Measurements from ENCODE around the gene AGTRAP.

Gene AGTRAP, protein sequence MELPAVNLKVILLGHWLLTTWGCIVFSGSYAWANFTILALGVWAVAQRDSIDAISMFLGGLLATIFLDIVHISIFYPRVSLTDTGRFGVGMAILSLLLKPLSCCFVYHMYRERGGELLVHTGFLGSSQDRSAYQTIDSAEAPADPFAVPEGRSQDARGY

DNA sequence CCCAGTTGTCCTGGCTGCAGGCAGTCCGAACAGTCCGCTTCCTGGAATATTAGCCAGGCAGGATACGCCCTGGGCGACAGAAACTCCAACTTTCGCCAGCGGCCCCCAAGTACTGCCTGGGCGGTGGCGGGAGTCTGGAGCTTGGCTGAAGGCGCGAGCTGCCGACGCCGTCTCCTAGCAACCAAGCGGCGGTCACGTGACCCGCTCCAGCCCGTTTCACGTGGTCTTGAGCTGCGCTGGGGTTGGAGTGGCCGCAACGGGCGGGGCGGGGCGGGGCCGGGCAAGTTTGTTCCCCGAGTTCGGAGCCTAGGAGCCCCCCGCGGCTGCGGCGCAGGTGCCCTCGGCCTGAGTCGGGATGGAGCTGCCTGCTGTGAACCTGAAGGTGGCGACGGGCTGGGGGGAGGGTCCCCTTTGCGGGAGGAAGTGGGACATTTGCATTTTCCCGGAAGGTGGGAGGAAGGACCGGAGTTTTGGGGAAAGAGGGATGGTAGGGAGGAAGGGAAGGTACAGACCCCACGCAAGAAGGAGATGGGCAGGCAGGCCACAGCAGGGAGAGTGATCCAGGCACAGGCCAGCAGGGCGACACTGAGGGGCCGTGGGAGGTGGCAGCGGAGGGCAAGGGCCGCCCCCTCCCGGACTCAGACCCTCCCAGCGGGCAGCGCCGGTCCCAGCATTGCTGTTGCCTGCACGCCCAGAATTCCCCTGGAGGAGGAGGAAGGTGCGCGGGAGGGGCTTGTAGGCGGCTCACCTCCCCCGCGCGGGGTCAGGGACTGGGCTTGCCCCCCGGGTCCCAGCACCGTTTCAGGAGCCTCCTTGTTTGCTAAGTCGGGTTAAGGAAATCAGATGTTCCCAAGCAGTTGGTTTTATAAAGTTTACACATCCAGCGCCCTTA, at the start of gene AGTRAP:
TSS of gene AGTRAP (plus strand) at position 283 of the 892 bp plus-strand sequence. CDS start at position 356, 73 bp downstream.
- DNase-seq (ENCODE audit: low read depth in 2 of 2) = peak; percentile 69 to 82

DNA sequence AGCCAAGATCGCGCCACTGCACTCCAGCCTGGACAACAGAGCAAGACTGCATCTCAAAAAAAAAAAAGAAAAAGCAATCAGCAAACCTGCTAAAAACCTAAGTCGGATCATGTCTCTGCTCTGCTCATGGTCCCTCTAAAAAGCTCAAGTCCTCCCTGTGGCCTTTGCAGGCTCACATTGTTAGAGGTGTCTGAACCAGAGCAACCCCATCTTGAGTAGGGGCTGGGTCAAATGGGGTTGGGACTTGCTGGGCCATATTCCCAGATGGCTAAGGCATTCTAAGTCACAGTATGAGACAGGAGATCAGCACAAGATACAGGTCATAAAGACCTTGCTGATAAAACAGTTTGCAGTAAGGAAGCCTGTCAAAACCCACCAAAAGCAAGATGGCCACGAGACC, 47.4 kb upstream of the AGTRAP start:
- DNase-seq (ENCODE audit: low read depth in 2 of 2) = no peak

DNA sequence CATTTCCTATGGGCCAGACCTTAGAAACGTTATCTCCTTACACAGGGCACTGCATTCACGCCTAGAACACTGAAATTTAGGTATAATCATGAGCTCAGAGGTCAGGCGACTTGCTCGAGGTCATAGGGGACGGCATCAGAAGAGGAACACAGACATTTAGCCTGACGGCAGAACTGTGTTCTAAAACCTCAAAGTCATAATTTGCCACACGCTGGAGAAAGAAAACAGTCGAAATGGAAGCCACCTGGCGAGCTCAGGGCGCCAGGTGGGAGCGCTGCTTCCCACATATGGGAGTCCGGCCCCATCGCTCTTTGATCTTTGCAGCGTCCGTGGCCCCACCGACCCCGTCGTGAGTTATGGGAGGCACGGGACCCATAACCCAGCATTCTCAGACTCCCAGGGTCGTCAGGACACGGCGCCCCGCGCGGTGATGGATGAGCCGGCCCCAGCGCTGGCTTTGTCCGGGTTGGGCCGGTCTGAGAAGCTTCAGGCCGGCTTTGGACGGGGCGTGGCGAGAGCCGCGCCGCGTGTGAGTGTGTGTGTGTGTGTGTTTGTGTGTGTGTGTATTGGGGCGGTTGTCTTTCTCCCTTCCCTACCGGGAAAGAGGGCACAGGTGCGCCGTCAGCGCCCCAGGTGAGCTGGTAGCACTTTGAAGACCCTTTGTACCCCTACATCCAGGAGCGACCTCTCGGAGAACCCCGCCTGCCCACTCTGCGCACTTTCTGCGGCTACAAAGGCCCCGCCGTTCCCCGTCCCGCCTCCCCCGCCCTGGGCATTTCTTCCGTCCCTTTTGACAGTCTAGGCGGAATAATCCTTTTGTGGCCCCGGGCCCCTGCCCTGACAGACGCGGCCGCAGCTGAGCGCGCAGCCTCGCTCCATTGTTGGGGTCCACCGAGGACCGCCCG, 45.3 kb upstream of the AGTRAP start:
- DNase-seq (ENCODE audit: low read depth in 2 of 2) = no peak

DNA sequence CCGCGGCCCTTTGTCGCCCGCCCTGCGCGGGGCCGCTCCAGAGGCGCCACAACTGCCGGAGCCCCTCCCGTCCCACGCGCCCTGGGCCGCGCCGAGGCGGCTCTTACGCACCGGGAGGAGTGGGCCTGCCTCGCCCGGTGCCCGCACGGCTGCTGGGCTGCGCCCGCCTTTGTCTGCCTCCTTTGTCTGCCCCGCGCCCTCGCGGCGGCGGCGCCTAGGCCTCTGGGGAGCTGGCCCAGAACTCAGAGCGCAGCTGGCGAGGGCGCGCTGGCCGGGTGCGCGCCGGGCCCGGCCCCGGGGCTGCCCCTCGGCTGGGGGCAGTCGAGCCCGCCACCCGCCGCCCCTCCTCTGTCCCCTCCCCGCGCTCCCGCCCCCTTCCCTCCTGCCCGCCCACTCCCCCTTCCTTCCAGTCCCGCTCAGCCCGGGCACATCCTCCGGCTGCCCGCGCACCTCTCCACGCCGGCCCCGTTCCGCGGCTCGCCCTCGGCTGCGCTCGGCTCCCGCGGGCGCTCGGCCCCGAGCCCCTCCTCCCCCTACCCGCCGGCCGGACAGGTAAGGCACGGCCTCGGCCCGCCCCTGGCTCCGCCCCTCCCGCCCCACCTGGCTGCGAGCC, 44.5 kb upstream of the AGTRAP start, which contains the start of gene DRAXIN:
TSS of gene DRAXIN (plus strand) at position 409 of the 613 bp plus-strand sequence. CDS start 14,549 bp downstream, outside the sequence.
- peak in 1 of 2 donors; percentile 12 for DNase-seq (ENCODE audit: low read depth in 2 of 2)

DNA sequence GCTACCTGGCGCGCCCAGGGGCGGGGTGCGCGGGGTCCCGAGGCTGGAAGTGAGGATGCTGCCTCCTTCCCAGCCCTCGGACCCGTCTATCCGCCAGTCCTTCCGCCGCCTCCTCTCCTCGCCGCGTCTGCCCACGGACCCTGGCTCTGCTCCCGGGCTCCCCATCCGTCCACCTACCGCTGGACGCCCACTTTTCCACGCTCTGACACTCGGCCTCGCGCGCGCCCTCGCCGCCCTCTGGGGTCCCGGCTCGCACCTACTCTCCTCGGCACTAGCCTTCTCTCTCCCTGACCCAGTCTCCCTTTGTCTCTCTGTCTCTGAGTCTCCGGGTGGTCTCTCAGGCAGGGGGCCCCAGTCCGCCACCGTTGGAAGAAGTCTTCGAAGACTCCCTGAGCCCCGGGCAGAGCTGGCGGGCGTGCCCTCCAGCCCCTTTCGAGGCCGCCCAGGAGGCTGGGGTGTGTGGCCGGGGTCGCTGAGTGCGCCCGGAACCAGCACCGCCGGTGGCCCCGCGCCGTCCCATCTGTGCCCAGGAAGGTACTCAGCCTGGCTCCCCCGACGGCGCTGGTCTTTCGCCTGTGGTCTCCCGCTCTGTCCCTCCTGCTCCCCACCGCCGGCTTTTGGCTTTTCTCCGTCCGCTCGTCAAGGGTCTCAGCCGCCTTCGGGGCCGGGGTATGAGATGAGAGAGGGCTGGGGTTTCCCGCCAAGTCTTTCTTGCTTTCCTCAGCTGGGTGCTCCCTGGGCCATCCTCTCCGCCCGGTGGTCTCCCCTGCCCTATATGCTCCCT, 43.8 kb upstream of the AGTRAP start:
- DNase-seq (ENCODE audit: low read depth in 2 of 2) = no peak

DNA sequence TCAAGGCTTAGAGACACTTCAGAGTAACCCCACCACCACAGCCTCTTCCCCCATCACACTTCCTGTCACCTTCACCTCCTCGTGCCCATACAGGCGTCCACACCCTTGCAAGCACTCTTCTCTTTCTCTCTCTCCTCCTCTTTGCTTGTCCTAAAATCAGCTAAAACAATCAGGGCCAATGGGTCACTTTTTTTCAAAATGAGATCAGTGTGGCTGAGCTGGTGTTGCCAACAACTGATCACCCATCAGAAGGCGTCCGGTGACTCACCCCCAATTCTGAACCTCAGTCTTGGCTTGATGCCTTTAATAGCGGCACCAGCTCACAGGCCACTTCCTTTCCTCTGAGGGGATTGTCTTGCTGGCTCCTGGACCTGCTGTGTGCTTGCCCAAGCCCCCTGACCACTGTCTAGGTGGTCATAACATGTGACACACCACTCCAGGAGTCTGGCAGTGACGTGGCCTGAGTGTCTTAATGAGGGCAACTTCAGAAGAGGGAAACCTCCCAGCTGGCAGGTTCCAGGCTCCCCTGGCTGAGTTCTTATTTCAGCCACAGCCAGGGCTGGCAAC, 42.8 kb upstream of the AGTRAP start:
- peak; percentile 38 to 44 for DNase-seq (ENCODE audit: low read depth in 2 of 2)

DNA sequence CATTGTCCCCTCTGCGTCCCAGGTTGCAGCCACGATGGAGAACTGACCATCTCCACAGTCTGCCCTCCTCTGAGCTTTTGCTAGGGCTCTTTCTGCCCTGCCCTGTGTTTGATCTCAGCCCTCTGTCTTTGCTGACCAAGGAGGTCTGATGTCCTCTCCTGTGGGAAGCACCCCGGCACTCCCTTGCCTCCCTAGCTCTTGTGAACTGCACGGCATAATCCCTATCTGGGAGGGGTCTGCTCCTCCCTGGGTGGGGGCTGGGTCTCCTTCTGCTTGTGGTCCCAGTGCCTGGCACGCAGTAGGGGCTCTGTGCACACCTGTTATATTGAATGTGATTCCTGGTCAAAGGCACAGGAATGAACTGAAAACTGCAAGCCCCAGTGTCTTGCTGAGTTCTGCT, 42.0 kb upstream of the AGTRAP start:
- DNase-seq (ENCODE audit: low read depth in 2 of 2) = no peak

DNA sequence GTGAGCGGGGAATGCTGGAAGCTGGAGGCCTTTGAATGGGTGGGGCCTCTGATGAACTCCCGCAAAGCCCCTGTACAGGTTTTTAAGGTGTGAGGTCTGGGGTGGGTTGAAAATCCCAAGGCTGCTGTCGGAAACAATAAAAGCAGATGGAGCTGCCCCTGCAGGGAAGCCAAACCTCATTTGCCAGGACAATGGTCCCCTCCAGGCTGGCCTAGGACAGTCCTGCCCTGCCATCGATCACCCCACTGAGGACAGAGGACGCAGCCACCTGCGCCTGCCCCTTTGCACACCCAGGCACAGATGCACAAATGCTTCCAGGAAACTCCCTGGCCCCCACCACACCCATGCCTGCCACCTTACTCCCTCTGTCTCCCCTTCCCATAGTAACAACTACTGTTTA, 40.1 kb upstream of the AGTRAP start:
- no peak for DNase-seq (ENCODE audit: low read depth in 2 of 2)

DNA sequence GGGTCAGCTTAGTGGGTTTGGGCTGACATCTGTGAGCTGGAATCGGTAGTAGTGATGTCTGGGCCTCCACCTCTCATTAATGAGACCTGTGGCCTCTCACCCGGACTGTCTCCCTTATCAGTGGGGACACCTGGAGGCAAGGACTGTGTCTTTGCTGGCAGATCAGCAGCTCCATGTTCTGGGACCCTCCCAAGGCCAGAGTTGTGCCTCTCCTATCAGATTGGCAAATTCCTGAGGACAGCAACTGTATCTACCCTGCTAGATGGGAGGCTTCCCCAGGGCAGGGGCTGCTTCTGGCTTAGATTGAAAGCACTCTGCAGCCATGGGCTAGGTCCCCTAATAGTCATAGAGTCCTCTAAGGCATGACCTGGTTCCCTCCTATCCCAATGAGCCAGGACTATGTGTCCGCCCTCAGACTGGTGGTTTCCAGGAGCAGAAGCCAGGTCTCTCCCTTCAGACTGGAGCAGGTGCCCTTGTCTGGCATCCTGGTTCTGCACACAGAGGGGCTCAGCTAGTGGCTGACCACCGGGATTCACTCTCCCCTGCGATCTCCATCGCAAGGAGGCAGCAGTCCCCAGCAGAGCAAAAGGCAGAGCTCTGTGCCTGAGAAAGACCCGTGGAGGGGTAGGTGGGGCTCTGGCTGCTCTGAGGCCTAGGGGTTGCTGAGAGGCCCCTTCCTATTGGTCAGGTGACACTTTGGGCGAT, 38.6 kb upstream of the AGTRAP start:
- no peak for DNase-seq (ENCODE audit: low read depth in 2 of 2)

DNA sequence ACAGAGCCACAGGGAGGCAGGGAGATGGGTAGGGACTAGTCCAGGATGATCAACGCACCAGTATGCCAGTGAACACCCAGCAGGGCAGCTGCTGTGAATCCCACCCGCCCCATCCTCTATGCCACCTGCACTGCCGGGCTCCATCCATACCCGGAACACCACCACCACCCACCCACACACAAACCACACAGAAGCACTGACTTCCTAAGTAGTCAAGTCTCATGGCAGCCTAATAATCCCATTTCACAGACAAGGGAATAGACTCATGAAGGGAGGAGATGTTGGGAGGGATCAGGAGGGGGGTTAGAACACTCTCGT, 38.1 kb upstream of the AGTRAP start:
- DNase-seq (ENCODE audit: low read depth in 2 of 2) = no peak

DNA sequence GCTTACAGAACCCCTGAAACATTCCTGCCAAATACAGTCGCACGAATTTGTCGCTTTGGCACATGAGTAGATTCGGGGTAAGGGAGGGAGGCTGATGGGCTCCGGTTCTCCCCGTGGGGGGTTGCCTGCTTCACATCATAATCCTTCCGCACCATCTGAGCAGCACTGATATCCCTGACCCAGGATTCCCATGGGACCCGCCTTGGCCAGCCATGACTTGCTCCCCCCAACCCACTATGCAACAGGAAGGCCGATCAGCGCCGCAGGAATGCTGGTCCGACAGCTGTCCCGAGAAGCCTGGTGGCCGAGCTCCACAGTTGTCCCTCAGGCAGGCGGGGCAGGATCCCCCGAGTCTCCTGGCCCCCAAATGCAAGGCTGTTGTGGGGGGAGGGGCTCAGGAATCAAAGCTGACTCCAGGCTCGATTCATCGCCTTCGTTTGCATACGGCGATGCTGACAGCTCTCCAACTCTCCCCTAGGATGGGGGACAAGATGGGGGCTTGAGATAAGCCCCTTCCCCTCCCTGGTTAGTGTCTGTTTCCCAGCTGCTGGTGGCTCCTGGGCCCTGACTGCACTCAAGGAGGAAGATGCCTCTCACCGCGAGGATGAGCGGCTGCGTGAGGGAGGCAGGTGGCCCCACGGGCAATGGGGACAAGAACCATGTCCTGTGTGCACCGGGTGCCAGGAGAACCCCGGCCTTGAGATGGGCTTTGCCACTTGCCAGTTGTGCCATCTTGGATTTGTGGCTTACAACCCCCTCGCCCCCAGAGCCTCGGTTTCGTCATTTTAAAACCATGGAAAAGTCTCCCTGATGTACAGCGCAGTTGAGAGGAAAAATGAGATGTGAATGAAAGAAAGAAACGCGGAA, 35.1 kb upstream of the AGTRAP start:
- no peak for DNase-seq (ENCODE audit: low read depth in 2 of 2)

DNA sequence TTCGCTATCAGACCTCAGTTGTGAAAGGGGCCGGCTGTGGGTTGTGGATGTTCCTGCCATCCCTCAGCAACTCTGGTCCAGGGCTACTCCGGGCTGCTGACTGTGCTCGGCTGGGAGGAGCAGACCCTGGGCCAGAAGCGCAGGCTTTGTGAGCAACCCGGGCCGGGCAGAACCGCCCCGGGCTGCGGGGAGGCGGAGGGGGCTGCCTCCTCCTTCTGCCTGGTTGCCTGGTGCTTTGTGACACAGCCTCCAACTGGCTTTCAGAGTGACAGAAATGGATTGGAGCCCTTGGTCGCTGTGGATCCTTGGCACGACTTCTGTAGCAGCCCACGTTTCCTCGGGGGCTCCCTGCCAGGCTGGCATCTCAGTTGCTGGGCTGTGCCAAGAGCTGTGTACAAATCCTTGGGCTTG, 34.4 kb upstream of the AGTRAP start:
- no peak for DNase-seq (ENCODE audit: low read depth in 2 of 2)

DNA sequence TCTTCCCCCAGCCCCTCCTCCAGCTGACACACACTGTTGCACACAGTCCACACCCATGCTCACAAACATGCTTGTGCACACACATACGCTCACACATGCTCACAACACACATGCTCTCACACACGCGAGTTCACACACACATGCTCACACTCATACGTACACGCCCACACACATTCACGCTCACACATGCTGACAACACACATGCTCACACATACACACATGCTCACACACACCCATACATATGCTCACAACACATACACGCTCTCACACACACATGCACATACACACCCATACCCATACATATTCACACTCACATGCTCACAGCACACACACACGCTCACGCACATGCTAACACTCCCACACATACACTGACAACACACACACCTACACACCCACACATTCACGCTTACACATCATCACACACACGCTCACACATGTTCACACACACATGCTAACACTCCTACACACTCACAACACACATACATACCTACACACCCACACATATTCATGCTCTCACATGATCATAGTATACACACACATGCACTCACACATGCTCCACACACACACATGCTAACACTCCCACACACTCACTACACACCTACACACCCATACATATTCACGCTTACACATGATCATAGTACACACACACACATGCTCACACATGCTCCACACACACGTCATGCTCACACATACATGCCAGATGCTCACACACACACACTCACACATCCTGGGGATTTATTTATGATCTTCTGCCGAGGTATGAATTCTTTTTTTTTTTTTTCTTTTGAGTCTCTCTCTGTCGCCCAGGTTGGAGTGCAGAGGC, 33.7 kb upstream of the AGTRAP start:
- DNase-seq (ENCODE audit: low read depth in 2 of 2) = no peak

DNA sequence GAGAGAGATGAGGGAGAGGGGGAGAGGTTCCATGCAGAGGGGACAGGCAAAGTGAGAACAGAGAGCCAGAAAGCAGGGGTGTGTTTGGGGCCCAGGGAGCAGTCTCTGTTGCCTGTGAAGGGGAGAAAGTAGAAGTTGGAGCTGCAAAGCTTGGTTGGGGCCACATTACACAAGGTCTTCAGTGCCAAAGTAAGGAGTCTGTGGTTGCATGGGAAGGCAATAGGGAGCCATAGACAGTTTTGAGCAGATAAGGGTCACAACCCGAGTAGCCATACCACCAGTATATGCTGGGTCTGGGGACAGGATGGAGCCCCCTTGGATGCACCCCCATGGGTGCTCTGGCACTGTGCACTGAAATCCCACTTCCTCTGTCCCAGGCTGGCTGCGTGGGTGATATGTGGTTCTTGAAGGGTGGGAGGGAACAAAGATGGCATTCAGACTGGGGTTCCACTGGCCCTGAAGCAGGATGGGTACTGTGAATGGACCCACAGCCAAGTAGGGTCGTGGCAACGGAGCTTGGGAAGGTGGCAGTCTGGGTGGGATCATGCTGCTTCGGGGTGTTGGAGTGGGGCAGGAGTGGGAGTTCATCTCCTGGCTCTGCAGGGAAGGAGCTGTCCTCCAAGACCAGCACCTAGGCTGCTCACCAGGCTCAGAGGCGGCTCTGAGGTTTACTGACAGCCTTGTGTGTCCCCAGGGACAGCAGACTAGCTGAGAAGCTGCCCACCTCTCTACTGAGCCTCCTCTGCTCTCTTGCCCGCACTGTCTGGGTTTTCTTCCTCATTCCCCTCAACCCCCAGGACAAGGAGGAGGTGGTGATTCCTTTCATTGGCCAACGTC, 32.4 kb upstream of the AGTRAP start:
- DNase-seq (ENCODE audit: low read depth in 2 of 2) = no peak

DNA sequence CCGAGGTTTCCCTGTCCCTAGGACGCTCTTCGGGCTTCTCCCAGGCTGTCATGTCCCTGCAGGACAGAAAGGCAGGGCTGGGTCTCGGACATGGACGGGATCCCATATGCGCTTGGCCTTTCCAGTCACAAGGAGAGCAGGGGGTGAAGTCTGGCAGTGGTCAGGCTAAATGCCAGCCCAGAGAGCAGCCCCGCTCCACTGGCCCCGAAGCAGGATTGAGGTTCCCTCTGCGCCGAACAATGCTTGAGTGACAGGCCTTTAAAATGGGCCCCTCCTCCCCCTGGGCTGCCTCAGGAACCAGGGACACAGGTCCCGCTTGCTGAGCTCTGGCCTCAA, 31.8 kb upstream of the AGTRAP start:
- no peak for DNase-seq (ENCODE audit: low read depth in 2 of 2)

DNA sequence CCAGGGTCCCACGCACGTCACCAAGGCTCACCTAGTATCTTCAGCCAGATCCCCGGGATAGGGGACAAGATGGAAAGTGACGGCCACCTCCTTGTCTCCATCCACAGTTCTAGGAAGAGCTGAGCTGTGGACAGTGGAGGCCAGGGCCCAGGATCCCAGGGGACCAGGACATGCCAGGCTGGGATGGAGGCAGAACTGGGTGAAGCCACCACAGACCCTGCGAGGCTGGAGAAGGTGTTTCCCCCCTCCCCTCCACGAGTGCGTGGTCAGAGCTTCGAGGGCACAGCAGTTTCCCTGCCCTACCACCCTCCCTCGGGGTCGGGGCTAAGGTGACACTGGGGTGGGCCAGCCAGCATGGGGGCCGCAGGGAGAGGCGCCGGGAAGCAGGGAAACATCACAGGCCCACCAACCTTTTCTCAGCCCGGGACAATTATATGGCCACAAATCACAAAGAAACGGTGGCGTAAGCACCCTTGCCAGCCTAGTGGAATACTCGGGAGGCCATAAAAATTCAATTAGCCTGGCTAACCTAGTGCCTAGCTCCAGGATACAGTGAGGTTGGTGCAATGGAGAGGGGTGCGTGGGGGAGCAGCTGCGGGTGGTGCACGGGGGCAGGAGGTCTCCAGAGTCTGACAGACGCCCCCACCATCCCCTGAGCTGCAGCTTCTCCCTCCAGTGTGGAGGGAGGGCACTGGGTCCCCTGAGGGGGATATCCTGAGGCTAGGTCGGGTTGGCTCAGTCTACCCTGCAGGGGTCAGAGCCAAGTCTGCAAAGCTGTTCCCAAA, 31.1 kb upstream of the AGTRAP start:
- DNase-seq (ENCODE audit: low read depth in 2 of 2) = no peak

DNA sequence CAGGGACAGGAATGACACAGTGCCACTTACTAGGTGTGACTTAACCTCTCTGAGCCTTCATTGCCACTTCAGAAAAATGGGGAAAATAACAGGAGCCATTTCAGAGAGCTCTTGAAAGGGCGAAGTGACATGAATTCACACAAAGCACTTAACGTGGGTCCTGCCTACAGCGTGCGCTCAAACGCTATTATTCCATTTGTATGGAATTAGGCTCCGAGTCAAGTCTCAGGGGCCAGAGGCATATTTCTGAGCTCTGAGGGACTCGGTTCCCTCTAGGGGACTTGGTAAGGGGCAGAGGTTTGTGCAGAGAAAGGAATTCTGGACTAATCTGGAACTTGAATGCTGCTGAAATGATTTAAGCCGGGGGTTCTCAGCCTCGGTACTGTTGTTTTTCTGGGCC, 30.3 kb upstream of the AGTRAP start:
- DNase-seq (ENCODE audit: low read depth in 2 of 2) = no peak
